SU-DHL-6 (cell line): ENCODE data around the gene BRD1.

Experiments used
- CTCF ChIP-seq: fragments of 200-600 bp; sonication (generic); IDR thresholded peaks from one replicate; pipeline ENCODE4 v1.5.1; 2017; ENCODE audit warnings: antibody characterized with exemption, mild to moderate bottlenecking, low read length, moderate library complexity; ENCODE audit not compliant: insufficient read depth, poor library complexity, severe bottlenecking
- EZH2phosphoT487 ChIP-seq: fragments of 200-600 bp; sonication (generic), shearing (Covaris generic); conservative IDR thresholded peaks from 2 replicates; pipeline ENCODE4 v1.6.1; 2018; ENCODE audit warnings: mild to moderate bottlenecking, antibody characterized with exemption, low read length, moderate library complexity, mixed read lengths

- TF ChIP-seq CTCF, result no peak
- TF ChIP-seq EZH2phosphoT487, result no peak
These were observed 42.6 kb downstream of the BRD1 start for GRCh38 chr22:49785046-49785521.
